HG03558 (cell line): ENCODE results near the gene PSTPIP2.
"Not testable (repeated sequence)": the region's sequence is repeated elsewhere in the genome, so short reads cannot be mapped to it uniquely, and the experiment has no call there.

Experiments
- ATAC-seq: cut with Tn5 transposase; IDR thresholded peaks from one replicate; pipeline ENCODE4 v1.9.1; 2021; ENCODE audit warnings: moderate number of reproducible peaks; ENCODE audit not compliant: unreplicated experiment; ENCODE audit errors: extremely low read depth

Gene PSTPIP2

GRCh38 chr18:46070815-46071652, 1.0 kb downstream of the PSTPIP2 start:
- ATAC-seq: no peak

- ATAC-seq: no peak
Measured at GRCh38 chr18:46070232-46070631, 1.8 kb downstream of the PSTPIP2 start.

GRCh38 chr18:46069524-46069923, 2.5 kb downstream of the PSTPIP2 start:
- ATAC-seq: no peak

DNA sequence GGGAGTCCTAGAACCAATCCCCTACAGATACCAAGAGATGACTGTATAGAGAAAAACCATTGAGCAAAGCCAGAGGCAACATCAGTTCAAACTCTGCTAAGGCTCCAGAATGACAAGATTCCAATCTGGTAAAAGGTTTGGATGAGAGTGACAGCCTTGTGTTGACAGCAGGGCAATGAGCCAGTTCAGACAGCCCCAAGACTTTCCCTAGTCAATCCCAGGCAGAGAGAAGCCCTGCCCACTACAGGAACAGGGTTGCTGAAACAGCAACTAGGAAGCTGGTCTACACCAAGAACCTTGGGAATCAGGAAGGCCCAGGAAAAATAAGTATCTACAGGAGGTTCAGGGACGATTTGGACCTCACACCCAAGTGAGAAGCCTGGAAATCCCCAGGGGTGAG, 3.3 kb downstream of the PSTPIP2 start:
- ATAC-seq: no peak

- no peak for ATAC-seq
Measured at GRCh38 chr18:46067438-46068007, 4.5 kb downstream of the PSTPIP2 start.

DNA sequence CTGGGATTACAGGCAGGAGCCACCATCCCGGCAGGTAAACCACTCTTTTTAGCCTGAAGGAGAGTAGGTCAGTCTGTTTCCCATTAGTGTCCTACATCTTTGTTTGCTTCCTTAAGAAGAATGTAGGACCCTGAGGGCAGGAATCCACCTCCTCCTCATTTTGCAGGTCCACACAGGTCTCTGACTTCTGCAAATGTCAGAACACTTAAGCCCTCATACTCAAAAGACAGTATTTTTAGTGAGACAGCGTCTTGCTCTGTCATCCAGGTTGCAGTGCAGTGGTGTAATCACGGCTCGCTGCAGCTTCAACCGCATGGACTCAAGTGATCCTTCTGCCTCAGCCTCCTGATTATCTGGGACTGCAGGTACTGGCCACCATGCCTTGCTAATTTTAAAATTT, 9.3 kb downstream of the PSTPIP2 start:
- ATAC-seq: no peak

DNA sequence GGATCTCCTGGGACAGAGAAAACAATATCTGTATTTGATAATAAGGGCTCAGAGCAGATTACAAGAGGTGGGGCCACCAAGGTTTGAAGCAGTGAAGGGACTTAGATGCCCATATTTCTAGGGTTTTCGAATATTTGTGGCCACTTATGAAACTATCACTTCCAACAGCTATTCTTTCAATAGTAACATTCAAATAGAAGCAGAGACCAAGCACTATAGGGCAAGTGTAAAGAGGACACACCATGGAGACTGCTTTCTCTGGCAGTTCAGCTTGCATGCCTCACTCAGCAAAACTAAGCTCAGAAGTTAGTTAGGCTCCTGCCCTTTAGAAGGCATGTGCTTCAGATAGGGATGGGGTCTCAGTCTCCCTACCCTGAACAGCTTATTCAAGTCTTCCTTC, 10.3 kb downstream of the PSTPIP2 start:
- no peak for ATAC-seq

- ATAC-seq: no peak
Measured at GRCh38 chr18:46061387-46061786, 10.7 kb downstream of the PSTPIP2 start.

GRCh38 chr18:46060359-46060841, 11.7 kb downstream of the PSTPIP2 start:
- ATAC-seq: no peak

DNA sequence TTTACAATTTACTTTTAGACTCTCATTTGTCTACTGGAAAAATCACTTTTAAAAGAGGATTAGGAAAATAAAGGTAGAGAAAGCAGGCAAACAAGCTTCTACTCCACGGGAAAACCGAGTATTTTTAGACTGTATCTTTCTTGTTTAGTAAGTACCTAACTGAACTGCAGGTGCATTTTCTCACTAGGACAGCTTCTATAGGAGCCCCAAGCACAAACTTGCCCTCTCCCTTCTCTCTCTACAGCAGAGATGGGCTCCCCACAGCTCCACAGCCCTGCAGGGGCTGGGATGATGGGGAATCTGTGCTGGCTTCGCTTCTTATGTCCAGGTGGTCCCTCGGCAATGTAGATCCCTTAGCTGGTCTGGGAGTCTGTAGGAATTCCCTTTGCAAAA, 16.2 kb downstream of the PSTPIP2 start:
- ATAC-seq: no peak

DNA sequence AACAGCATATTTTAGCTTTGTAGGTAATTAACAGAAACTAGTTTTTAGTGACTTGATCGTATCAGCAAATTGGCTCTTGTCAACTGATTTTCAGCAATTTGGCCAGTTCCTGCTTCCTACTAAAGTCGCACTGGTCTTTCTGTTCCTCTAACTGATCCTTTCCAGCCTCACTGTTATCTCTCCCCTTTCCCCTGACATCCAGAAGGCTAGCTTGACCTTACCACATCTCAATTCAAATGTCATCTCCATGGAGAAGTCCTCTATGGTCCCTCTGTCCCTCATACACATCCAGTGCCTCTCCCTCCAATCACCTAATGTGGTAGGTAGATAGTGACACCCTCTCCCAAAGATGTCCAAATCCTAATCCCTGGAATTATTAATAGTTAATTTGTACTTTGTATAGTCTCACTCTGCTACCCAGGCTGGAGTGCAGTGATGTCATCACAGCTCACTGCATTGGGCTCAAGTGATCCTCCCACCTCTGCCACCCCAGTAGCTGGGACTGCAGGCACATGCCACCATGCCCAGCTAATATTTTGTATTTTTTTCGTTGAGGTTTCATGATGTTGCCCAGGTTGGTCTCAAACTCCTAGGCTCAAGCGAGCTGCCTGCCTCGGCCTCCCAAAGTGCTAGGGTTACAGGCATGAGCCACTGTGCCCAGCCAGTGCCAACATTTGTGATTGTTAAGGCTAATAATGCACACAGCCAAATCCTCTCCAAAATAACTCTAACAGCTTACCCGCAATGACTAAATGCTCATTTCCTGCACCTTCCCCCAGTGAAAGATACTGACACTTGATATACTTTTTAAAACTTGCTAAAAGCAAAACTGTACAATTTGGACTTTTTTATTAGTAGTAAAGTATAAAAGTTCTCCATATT, 16.9 kb downstream of the PSTPIP2 start:
- ATAC-seq: no peak

GRCh38 chr18:46053368-46054095, 18.5 kb downstream of the PSTPIP2 start:
- ATAC-seq: no peak

- no peak for ATAC-seq
Measured at GRCh38 chr18:46051731-46052461, 20.2 kb downstream of the PSTPIP2 start.

GRCh38 chr18:46050268-46050667, 21.8 kb downstream of the PSTPIP2 start:
- no peak for ATAC-seq

DNA sequence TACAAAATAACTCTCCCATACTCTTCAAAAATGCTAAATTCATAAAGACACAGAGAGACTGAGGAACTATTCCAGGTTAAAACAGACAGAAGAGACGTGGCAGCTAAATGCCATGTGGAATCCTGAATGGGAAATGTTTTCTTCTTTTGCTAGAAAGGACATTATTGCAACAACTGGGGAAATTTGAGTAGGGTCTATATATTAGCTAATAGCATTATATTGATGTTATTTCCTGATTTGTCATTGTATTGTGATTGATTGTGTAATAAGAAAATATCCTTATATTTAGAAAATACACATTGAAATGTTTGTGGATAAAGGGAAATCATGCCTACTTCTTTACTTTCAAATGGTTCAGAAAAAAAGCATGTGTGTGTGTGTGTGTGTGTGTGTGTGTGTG, 23.4 kb downstream of the PSTPIP2 start:
- ATAC-seq: no peak

DNA sequence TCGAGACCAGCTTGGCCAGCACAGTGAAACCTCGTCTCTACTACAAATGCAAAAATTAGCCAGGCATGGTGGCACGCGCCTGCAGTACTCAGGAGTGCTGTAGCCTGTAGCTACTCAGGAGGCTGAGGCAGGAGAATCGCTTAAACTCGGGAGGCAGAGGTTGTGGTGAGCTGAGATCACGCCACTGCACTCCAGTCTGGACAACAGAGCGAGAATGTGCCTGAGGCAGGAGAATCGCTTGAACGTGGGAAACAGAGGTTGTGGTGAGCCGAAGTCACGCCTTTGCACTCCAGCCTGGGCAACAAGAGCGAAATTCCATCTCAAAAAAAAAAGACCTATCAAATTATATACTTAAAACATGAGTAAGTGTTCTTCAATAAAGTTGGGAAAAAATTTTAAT, 24.7 kb downstream of the PSTPIP2 start:
- ATAC-seq: not testable (repeated sequence)

- ATAC-seq: no peak
Measured at GRCh38 chr18:46046688-46047087, 25.4 kb downstream of the PSTPIP2 start.

GRCh38 chr18:46046126-46046525, 25.9 kb downstream of the PSTPIP2 start:
- no peak for ATAC-seq

- ATAC-seq: no peak
Measured at GRCh38 chr18:46042571-46043123, 29.4 kb downstream of the PSTPIP2 start.
